Mammary epithelial cell (primary cell): ENCODE results near the gene FLRT2.

ENCODE experiments used
- EZH2 ChIP-seq: IDR thresholded peaks from 2 replicates; pipeline ENCODE4 v1.6.1; 2012; ENCODE audit warnings: low read length, inconsistent platforms, borderline replicate concordance
- TF ChIP-seq, protein P1 (sequence below), 2 donors: IDR thresholded peaks in 1 of 2; conservative IDR thresholded peaks in 1 of 2; 2 replicates each; pipeline ENCODE4 v1.5.1; 2011 to 2012; ENCODE audit warnings: inconsistent platforms in 2 of 2, low read length in 2 of 2, mild to moderate bottlenecking in 2 of 2, control low read depth in 1 of 2, low read depth in 1 of 2; ENCODE audit not compliant: insufficient read depth in 1 of 2; ENCODE audit errors: extremely low read depth in 1 of 2

DNA sequence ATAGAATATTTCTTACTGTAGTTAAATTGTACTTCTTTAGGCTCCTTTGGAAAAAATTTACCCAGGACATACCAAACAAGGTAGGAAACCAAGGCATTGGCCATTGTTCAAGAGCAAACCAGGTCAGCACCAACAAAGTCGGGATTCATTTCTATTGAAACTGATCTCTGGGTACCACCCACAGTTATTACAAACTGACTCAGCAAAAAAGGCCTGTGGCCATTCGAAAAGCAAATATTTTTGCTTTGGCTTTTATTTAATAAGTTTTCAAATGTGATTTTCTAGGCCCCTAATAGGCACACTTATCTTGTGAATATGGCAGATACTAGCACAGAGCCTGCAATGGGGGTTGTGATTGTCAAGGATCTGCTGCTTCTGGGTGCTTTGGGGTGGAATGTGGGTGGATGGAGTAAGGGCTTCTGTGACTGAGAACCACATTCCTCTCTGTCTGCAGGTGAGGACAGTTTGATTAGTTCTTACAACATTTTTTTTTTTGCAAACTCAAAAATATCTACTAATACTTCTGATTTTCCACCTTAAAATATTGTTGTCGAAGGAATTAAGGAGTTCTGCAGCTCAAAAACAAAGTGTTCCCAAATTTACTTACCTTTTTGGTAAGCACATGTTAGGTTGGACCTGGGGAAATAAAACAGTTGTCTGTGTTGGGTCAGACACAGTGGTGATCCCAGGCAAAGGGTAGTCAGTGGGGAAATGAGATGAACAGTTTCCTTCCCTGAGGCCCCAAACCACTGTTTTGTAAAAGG is 45.1 kb downstream of the FLRT2 start:
- TF ChIP-seq, protein P1, sequence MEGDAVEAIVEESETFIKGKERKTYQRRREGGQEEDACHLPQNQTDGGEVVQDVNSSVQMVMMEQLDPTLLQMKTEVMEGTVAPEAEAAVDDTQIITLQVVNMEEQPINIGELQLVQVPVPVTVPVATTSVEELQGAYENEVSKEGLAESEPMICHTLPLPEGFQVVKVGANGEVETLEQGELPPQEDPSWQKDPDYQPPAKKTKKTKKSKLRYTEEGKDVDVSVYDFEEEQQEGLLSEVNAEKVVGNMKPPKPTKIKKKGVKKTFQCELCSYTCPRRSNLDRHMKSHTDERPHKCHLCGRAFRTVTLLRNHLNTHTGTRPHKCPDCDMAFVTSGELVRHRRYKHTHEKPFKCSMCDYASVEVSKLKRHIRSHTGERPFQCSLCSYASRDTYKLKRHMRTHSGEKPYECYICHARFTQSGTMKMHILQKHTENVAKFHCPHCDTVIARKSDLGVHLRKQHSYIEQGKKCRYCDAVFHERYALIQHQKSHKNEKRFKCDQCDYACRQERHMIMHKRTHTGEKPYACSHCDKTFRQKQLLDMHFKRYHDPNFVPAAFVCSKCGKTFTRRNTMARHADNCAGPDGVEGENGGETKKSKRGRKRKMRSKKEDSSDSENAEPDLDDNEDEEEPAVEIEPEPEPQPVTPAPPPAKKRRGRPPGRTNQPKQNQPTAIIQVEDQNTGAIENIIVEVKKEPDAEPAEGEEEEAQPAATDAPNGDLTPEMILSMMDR (conservative IDR thresholded peaks at IDR 0.05 in 1 of 2, IDR thresholded peaks at IDR 0.05 in 1 of 2; ENCODE audit: extremely low read depth in 1 of 2, insufficient read depth in 1 of 2, low read depth in 1 of 2, low read length in 2 of 2): no peak
- no peak for TF ChIP-seq EZH2
